K562 (cell line): ENCODE results near the gene MTERF2. TPM values are rescaled to one million over a fixed set of nuclear protein-coding genes. Genes with fewer than 3 reads are reported as not detected.

ENCODE experiments used
- ATAC-seq: fragments of 200-7000 bp; cut with Tn5 transposase; 3 replicates; pipeline ENCODE4 v1.9.1; 2020; ENCODE audit warnings: moderate library complexity
- BruUV-seq: library from RNA; stranded (reverse); fragments of 400-500 nt; replicated peaks from 2 replicates; lab custom pipeline; 2021; lab: Mats Ljungman, UMichigan
- CTCF ChIA-PET: fragments of 300-600 bp; formaldehyde crosslinking; extraction: SDS; loops from one replicate; lab custom pipeline; 2021; ENCODE audit warnings: low intra/inter-chr PET ratio; lab: Yijun Ruan, JAX
- POLR2A ChIA-PET: fragments of 300-600, 350-650 bp; sonication (Branson Sonifier 250); formaldehyde crosslinking; extraction: SDS; loops from one replicate; lab custom pipeline; 2021; ENCODE audit warnings: antibody characterized with exemption, inconsistent platforms; lab: Yijun Ruan, JAX
- DNase-seq, 4 experiments: peaks; one replicate each; pipeline versions ENCODE4 v3.0.0 to v3.0.0-alpha.2; 2011 to 2018; ENCODE audit warnings: low spot score in 3 of 4, mixed read lengths in 3 of 4; ENCODE audit errors: extremely low read depth in 1 of 4
- FAIRE-seq: peaks from 2 replicates; lab custom pipeline; 2011; peaks lifted over from hg19 to GRCh38; lab: Jason Lieb, UNC
- H2AFZ ChIP-seq: 2 replicates; pipeline ENCODE4 v1.6.0; 2011; ENCODE audit warnings: low read depth, low read length, control low read depth, inconsistent platforms
- H3K27ac ChIP-seq: fragments of 200-600 bp; 3 replicates; pipeline ENCODE4 v1.8.0; 2011; ENCODE audit warnings: low read depth, mild to moderate bottlenecking, control low read depth, inconsistent platforms, low read length, moderate library complexity, mixed read lengths; ENCODE audit errors: extremely low read depth
- H3K27me3 ChIP-seq, 2 experiments: fragments of 300-600 bp in 1 of 2; 2 replicates in 1 of 2; 3 replicates in 1 of 2; pipeline versions ENCODE4 v1.6.0 to v1.8.0; 2011; ENCODE audit warnings: inconsistent platforms in 2 of 2, low read length in 2 of 2, mild to moderate bottlenecking in 1 of 2, mixed read lengths in 1 of 2, moderate library complexity in 1 of 2; ENCODE audit not compliant: control insufficient read depth in 2 of 2, insufficient read depth in 2 of 2
- H3K36me3 ChIP-seq: fragments of 300-600 bp; 3 replicates; pipeline ENCODE4 v1.8.0; 2011; ENCODE audit warnings: mild to moderate bottlenecking, low read length, inconsistent platforms; ENCODE audit not compliant: control insufficient read depth, insufficient read depth
- H3K4me1 ChIP-seq, 2 experiments: fragments of 200-600 bp in 1 of 2; replicated peaks in 1 of 2; 2 replicates in 1 of 2; 3 replicates in 1 of 2; pipeline versions ENCODE4 v1.5.1 to v1.8.0; 2011; ENCODE audit warnings: inconsistent platforms in 2 of 2, low read length in 2 of 2, mild to moderate bottlenecking in 1 of 2, mixed read lengths in 1 of 2, moderate library complexity in 1 of 2; ENCODE audit not compliant: control insufficient read depth in 2 of 2, insufficient read depth in 2 of 2
- H3K4me2 ChIP-seq: 2 replicates; pipeline ENCODE4 v1.6.1; 2011; ENCODE audit warnings: low read length, control low read depth, inconsistent platforms, mixed read lengths; ENCODE audit not compliant: insufficient read depth
- H3K4me3 ChIP-seq: fragments of 200-600 bp; sonication (generic), shearing (Covaris generic); 2 replicates; pipeline ENCODE4 v1.5.1; 2016; ENCODE audit warnings: control low read depth, inconsistent platforms
- H3K79me2 ChIP-seq: fragments of 200-600 bp; 3 replicates; pipeline ENCODE4 v1.8.0; 2011; ENCODE audit warnings: low read length, inconsistent platforms; ENCODE audit not compliant: control insufficient read depth, insufficient read depth
- H3K9ac ChIP-seq, 2 experiments: 2 replicates each; pipeline versions ENCODE4 v1.6.0 to v1.6.1; 2011; ENCODE audit warnings: low read depth in 2 of 2, low read length in 2 of 2, control low read depth in 1 of 2, inconsistent platforms in 1 of 2, mild to moderate bottlenecking in 1 of 2, mixed read lengths in 1 of 2; ENCODE audit not compliant: insufficient read depth in 1 of 2
- H3K9me1 ChIP-seq: one replicate; pipeline ENCODE4 v1.6.0; 2011; ENCODE audit warnings: inconsistent platforms, mild to moderate bottlenecking, low read length, moderate library complexity; ENCODE audit not compliant: control insufficient read depth, insufficient read depth
- H3K9me3 ChIP-seq: replicated peaks from 2 replicates; pipeline ENCODE4 v1.5.1; 2011; ENCODE audit warnings: low read depth, low read length, inconsistent platforms; ENCODE audit not compliant: control insufficient read depth, insufficient read depth
- H4K20me1 ChIP-seq: replicated peaks from 2 replicates; pipeline ENCODE4 v1.6.1; 2011; ENCODE audit warnings: low read length, inconsistent platforms, mixed read lengths; ENCODE audit not compliant: control insufficient read depth, insufficient read depth
- CBX8 ChIP-seq: fragments of 200-600 bp; sonication (generic); IDR thresholded peaks from 2 replicates; pipeline ENCODE4 v1.6.1; 2012; ENCODE audit warnings: borderline replicate concordance, mixed run types, low read depth, mild to moderate bottlenecking, moderate library complexity, mixed read lengths, low read length, control low read depth, inconsistent platforms; ENCODE audit not compliant: poor library complexity, severe bottlenecking; ENCODE audit errors: extremely low read depth
- CCNT2 ChIP-seq: IDR thresholded peaks from 2 replicates; pipeline ENCODE4 v1.6.1; 2011; ENCODE audit warnings: borderline replicate concordance, low read depth, mild to moderate bottlenecking, moderate library complexity, mixed read lengths, low read length; ENCODE audit not compliant: insufficient read length; ENCODE audit errors: extremely low read depth
- DPF2 ChIP-seq: fragments of 450-650 bp; IDR thresholded peaks from 2 replicates; pipeline ENCODE4 v1.6.1; 2016
- FOXK2 ChIP-seq, 2 experiments: fragments of 450-650 bp; IDR thresholded peaks in 1 of 2; conservative IDR thresholded peaks in 1 of 2; 2 replicates each; pipeline ENCODE4 v1.6.1; 2016; ENCODE audit warnings: low read depth in 2 of 2, mild to moderate bottlenecking in 1 of 2
- IRF2 ChIP-seq: sonication (generic); formaldehyde crosslinking; IDR thresholded peaks from 2 replicates; pipeline ENCODE4 v1.8.1; 2022; ENCODE audit warnings: mild to moderate bottlenecking, missing genetic modification reagents
- JUND ChIP-seq, 2 experiments: IDR thresholded peaks; 2 replicates in 1 of 2; 3 replicates in 1 of 2; pipeline ENCODE4 v1.6.1; 2011; ENCODE audit warnings: borderline replicate concordance in 2 of 2, low read depth in 2 of 2, low read length in 2 of 2, improper control_type of control experiment in 1 of 2, missing biosample characterization in 1 of 2, missing genetic modification characterization in 1 of 2, missing genetic modification reagents in 1 of 2
- MTA1 ChIP-seq: fragments of 450-650 bp; IDR thresholded peaks from 2 replicates; pipeline ENCODE4 v1.6.1; 2017; ENCODE audit warnings: borderline replicate concordance
- NCOA2 ChIP-seq, 2 experiments: fragments of 450-650 bp; IDR thresholded peaks; 2 replicates each; pipeline ENCODE4 v1.6.1; 2018; ENCODE audit warnings: mild to moderate bottlenecking in 2 of 2, moderate library complexity in 1 of 2; ENCODE audit not compliant: partially characterized antibody in 2 of 2
- SMARCA4 ChIP-seq: fragments of 450-650 bp; IDR thresholded peaks from 2 replicates; pipeline ENCODE4 v1.6.1; 2016
- SMARCE1 ChIP-seq: fragments of 450-650 bp; IDR thresholded peaks from 2 replicates; pipeline ENCODE4 v1.7.1; 2016; ENCODE audit warnings: mild to moderate bottlenecking
- SRSF9 ChIP-seq: fragments of 200-400 bp; formaldehyde crosslinking; IDR thresholded peaks from 2 replicates; pipeline ENCODE4 v1.6.1; 2017; ENCODE audit warnings: low read depth, low read length, borderline replicate concordance
- TAF9B ChIP-seq: fragments of 450-650 bp; IDR thresholded peaks from 2 replicates; pipeline ENCODE4 v1.6.1; 2018; ENCODE audit warnings: mild to moderate bottlenecking; ENCODE audit not compliant: partially characterized antibody
- THRAP3 ChIP-seq: fragments of 450-650 bp; IDR thresholded peaks from 2 replicates; pipeline ENCODE4 v1.6.1; 2016; ENCODE audit warnings: mild to moderate bottlenecking, inconsistent platforms, borderline replicate concordance
- ZNF3 ChIP-seq: fragments of 250-450 bp; sonication (Bioruptor Pico); IDR thresholded peaks from 2 replicates; pipeline ENCODE4 v1.5.0; 2021; ENCODE audit warnings: mild to moderate bottlenecking, moderate library complexity
- WGBS: fragments of 100-300 bp; shearing (Covaris generic); methylation state at CpG from one replicate; pipeline ENCODE4 v1.1.6; 2016; ENCODE audit warnings: low coverage, mixed read lengths; ENCODE audit not compliant: insufficient coverage; ENCODE audit errors: missing lambda C conversion rate; 5-methylcytosine and 5-hydroxymethylcytosine counted together
- in situ Hi-C: fragments of 300-500 bp; cut with MboI; formaldehyde crosslinking; loops from 4 replicates; pipeline ENCODE4 v1.15.0; 2018; ENCODE audit warnings: inconsistent platforms, mixed read lengths
- intact Hi-C: fragments of 100-400 bp; cut with micrococcal nuclease; formaldehyde crosslinking; loops from 2 replicates; pipeline ENCODE4 v1.14.2; 2022
- polyA plus RNA-seq, 8 experiments: library from polyadenylated mRNA; depleted of rRNA in 4 of 8; stranded (reverse) in 5 of 8; unstranded in 3 of 8; fragments of >200 nt; fragmentation: Nextera tagmentation in 2 of 8; fragmentation: Illumina TruSeq in 1 of 8; extraction: Ambion mirVana in 2 of 8; extraction: Trizol in 1 of 8; gene quantifications; 2 replicates each; pipeline versions ENCODE4 v1.2.1 to v1.2.3, GENCODE V29; 2011 to 2014; ENCODE audit warnings: inconsistent platforms in 1 of 8, missing spikeins in 1 of 8
- total RNA-seq, 7 experiments: library from RNA; depleted of rRNA in 6 of 7; stranded (reverse); fragments of >200 nt in 6 of 7; fragmentation: Illumina TruSeq in 2 of 7; extraction: Trizol in 2 of 7; gene quantifications; 2 replicates each; pipeline versions ENCODE4 v1.2.1 to v1.2.3, GENCODE V29; 2011 to 2021; ENCODE audit warnings: low replicate concordance in 1 of 7
- TF ChIP-seq, protein P1 (sequence below): fragments of 450-650 bp; formaldehyde crosslinking; IDR thresholded peaks from 2 replicates; pipeline ENCODE4 v1.4.0; 2020; ENCODE audit warnings: mild to moderate bottlenecking, moderate library complexity
- TF ChIP-seq, protein P2 (sequence below): sonication (generic); formaldehyde crosslinking; IDR thresholded peaks from 2 replicates; pipeline ENCODE4 v1.9.0; 2022; ENCODE audit warnings: mild to moderate bottlenecking, missing genetic modification reagents
- TF ChIP-seq, protein P3 (sequence below), 2 experiments: fragments of 450-650 bp in 1 of 2; sonication (generic) in 1 of 2; formaldehyde crosslinking in 1 of 2; IDR thresholded peaks in 1 of 2; conservative IDR thresholded peaks in 1 of 2; 2 replicates each; pipeline versions ENCODE4 v1.6.1 to v1.8.1; 2016 to 2023; ENCODE audit warnings: mild to moderate bottlenecking in 2 of 2, moderate library complexity in 2 of 2, inconsistent platforms in 1 of 2, missing genetic modification reagents in 1 of 2

The MTERF2 gene
- total and polyA plus RNA-seq, 9 of the 15 experiments (the other 6 are each of a cell fraction or from before 2014, with no cell fraction given): 10.0 to 63.2 (median 33.2) TPM

DNA sequence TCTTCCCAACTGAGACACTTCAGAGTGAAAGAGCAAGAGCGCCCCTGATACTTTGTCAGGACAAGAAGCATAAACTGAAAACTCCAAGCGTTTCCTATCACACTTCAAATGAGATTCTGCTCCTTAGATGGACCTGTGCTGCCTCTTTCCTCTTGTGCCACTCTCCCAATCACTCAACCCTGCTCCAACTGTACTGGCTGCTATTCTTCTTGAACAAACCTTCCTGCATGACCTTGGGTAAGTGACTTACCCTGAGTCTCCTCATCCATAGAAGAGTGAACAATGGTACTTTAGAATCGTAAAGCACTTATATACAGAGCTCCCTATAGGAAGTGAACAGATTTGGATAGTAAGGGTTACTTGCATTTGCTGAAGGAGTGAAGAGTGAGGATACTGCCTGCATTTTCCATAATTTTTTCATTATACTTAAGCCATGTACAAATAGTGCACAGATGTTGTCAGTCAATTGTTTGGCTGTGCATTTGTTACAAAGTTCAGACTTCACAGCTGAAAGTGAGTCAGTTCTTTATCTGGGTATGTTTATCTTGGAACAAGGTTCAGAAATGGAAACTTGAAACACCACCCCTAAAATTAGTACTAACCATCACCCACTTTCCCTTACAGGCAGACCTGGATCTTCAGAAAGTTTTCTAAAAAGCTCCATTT is 10.8 kb downstream of the MTERF2 start:
- H3K27ac ChIP-seq: peak overlapping the region; percentile 65; the same call in 2 of the 3 replicates
- no peaks in the 10 kb centered on the region for H4K20me1 ChIP-seq
- ATAC-seq (peak; percentile 33), DNase-seq (peak in 1 of 4 experiments; percentile 45), FAIRE-seq (peak; percentile 19)
- POLR2A ChIA-PET: interaction anchor here (0.6 to 4.1 kb wide), 7 partner anchors 8 to 618 kb away, joined by 3 to 18 read pairs (median 3); partner anchors contain the start of gene TMEM263
- CTCF ChIA-PET: no interaction called here
- 43% methylated on average over 3 of the region's 3 CpGs for WGBS
- intact Hi-C loops (loop anchor here (1.0 to 2.0 kb wide), 2 partner anchors 8 to 19 kb away; no protein-coding TSS in a partner anchor), in situ Hi-C loops (no loop called here)
- H3K4me3 ChIP-seq: no peak overlapping the region
- H3K27me3 ChIP-seq: no peaks in the 10 kb centered on the region
- H3K9me3 ChIP-seq: no peaks in the 10 kb centered on the region
- no peaks in the 10 kb centered on the region for H3K9me1 ChIP-seq
- H3K9ac ChIP-seq: no peak overlapping the region
- H3K36me3 ChIP-seq: peaks cover 38% of the 10 kb centered on the region
- H3K4me1 ChIP-seq: peaks cover 7 to 52% of the 10 kb centered on the region in 2 experiments
- BruUV-seq: no TSS peak
- peaks cover 16% of the 10 kb centered on the region; the same call in 2 of the 3 replicates for H3K79me2 ChIP-seq
- H2AFZ ChIP-seq: no peak overlapping the region
- peak overlapping the region; percentile 20; the same call in 1 of the 2 replicates for H3K4me2 ChIP-seq
- TF ChIP-seq ZNF3 (CRISPR knock-in tag): peak; percentile 58; the same call in 1 of the 2 replicates
- peak; percentile 71 for TF ChIP-seq SMARCE1
- peak; percentile 32 for TF ChIP-seq CCNT2
- peak; percentile 69 for TF ChIP-seq SMARCA4
- peak; percentile 72 for TF ChIP-seq DPF2
- TF ChIP-seq, protein P1, sequence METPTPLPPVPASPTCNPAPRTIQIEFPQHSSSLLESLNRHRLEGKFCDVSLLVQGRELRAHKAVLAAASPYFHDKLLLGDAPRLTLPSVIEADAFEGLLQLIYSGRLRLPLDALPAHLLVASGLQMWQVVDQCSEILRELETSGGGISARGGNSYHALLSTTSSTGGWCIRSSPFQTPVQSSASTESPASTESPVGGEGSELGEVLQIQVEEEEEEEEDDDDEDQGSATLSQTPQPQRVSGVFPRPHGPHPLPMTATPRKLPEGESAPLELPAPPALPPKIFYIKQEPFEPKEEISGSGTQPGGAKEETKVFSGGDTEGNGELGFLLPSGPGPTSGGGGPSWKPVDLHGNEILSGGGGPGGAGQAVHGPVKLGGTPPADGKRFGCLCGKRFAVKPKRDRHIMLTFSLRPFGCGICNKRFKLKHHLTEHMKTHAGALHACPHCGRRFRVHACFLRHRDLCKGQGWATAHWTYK (CRISPR knock-in tag): no peak
- 0 out of 2 replicates have a peak, but pooled peaks have one; percentile 21 for TF ChIP-seq MTA1
- no peak for TF ChIP-seq CBX8
- peak; percentile 57; the same call in 1 of the 2 replicates for TF ChIP-seq THRAP3
- peak; percentile 85 for TF ChIP-seq JUND (IDR thresholded peaks at IDR 0.05; ENCODE audit: borderline replicate concordance, low read depth, low read length)
- TF ChIP-seq JUND (tag; IDR thresholded peaks at IDR 0.05; ENCODE audit: borderline replicate concordance, low read depth, low read length): peak; percentile 87; the same call in 2 of the 3 replicates
- TF ChIP-seq, protein P2, sequence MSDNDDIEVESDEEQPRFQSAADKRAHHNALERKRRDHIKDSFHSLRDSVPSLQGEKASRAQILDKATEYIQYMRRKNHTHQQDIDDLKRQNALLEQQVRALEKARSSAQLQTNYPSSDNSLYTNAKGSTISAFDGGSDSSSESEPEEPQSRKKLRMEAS (CRISPR knock-in tag): no peak
- no peak for TF ChIP-seq SRSF9
- 0 out of 4 replicates have a peak, but pooled peaks of 1 of the 2 experiments have one; percentile 25 for TF ChIP-seq FOXK2 (conservative IDR thresholded peaks at IDR 0.05 in 1 of 2, IDR thresholded peaks at IDR 0.05 in 1 of 2; ENCODE audit: low read depth in 2 of 2)
- TF ChIP-seq TAF9B: peak; percentile 27
- TF ChIP-seq, protein P3, sequence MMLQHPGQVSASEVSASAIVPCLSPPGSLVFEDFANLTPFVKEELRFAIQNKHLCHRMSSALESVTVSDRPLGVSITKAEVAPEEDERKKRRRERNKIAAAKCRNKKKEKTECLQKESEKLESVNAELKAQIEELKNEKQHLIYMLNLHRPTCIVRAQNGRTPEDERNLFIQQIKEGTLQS (IDR thresholded peaks at IDR 0.05): peak; percentile 33; the same call in 1 of the 2 replicates
- TF ChIP-seq, protein P3 (CRISPR knock-in tag; conservative IDR thresholded peaks at IDR 0.05): no peak
- TF ChIP-seq IRF2 (CRISPR knock-in tag): no peak
- TF ChIP-seq NCOA2 (IDR thresholded peaks at IDR 0.05; ENCODE audit: partially characterized antibody in 2 of 2): peak in 1 of 2 experiments; percentile 8
